K562 (cell line): Measurements from ENCODE around the gene VWA3B.

Source experiments
- FOS ChIP-seq: IDR thresholded peaks from 3 replicates; pipeline ENCODE4 v1.6.1; 2011; ENCODE audit not compliant: insufficient read length; ENCODE audit errors: extremely low read depth
- MEIS2 ChIP-seq: fragments of 450-650 bp; IDR thresholded peaks from 2 replicates; pipeline ENCODE4 v1.6.1; 2014; ENCODE audit warnings: mild to moderate bottlenecking; ENCODE audit not compliant: partially characterized antibody

DNA sequence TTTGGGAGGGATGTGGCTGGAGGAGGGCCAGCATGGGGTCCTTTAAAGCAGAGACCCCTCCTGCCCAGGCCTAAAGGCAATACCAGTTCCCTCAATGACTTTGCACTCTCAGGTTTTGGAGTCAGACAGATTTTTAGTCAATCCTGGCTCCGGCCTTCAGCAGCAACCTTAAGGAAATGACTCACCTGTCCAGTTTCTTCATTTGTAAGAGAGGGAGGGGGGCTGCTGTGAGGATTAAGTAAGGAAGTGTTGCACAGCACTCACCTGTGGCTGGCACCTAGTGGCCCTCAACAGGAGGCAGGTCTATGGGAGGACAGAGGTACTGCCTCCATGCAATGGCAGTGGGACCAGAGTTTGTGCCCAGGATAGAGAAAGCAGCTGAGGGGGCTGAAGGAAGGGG is 273.0 kb downstream of the VWA3B start:
- TF ChIP-seq MEIS2: no peak
- no peak for TF ChIP-seq FOS
